Right ventricle myocardium inferior (tissue), 1 donor: ENCODE results near the gene TRABD2B. TPM values are rescaled to one million over a fixed set of nuclear protein-coding genes. Genes with fewer than 3 reads are reported as not detected.

Source experiments
- ATAC-seq: fragments of 200-7000 bp; cut with Tn5 transposase; one replicate; pipeline ENCODE4 v1.9.1; 2020; ENCODE audit warnings: mild to moderate bottlenecking, moderate library complexity
- DNase-seq: peaks from one replicate; pipeline ENCODE4 v3.0.0; 2021; ENCODE audit errors: missing footprints
- intact Hi-C: fragments of 100-400 bp; cut with DNase I; formaldehyde crosslinking; loops from one replicate; pipeline ENCODE4 v1.11.0; 2022
- total RNA-seq: library from RNA; stranded (reverse); fragmentation: NEBNext Ultra II Directional; extraction: Animal tissue kit (Norgen Biotek cat#: 25700); gene quantifications from one replicate; pipeline ENCODE4 v1.2.1, GENCODE V29; 2021
- donor health status: DM: no; HTN: yes; CAD: no; lungs with severe emphysema.

The TRABD2B gene
- total RNA-seq, 1 donor from 2014 or later: 0.57 TPM

- DNase-seq (peak; percentile 63), ATAC-seq (peak; percentile 67)
- intact Hi-C loops: loop anchor here (5.0 kb wide), 1 partner anchor 45 kb away; no protein-coding TSS in a partner anchor
These were observed 214.6 kb downstream of the TRABD2B start for GRCh38 chr1:47782414-47783166.

GRCh38 chr1:47781171-47781959 lies 215.8 kb downstream of the TRABD2B start:
- ATAC-seq: peak; percentile 71
- peak; percentile 82 for DNase-seq
- intact Hi-C loops: loop anchor here (5.0 kb wide), 1 partner anchor 44 kb away; no protein-coding TSS in a partner anchor

GRCh38 chr1:47780469-47780995 lies 216.7 kb downstream of the TRABD2B start:
- DNase-seq: peak; percentile 28
- intact Hi-C loops: loop anchor here (5.0 kb wide), 1 partner anchor 43 kb away; no protein-coding TSS in a partner anchor
- no peak for ATAC-seq

- DNase-seq (peak; percentile 37), ATAC-seq (no peak)
- intact Hi-C loops: loop anchor here (5.0 kb wide), 1 partner anchor 42 kb away; no protein-coding TSS in a partner anchor
These were observed 217.6 kb downstream of the TRABD2B start for GRCh38 chr1:47779613-47780012.

- DNase-seq (peak; percentile 56), ATAC-seq (no peak)
These were observed 218.9 kb downstream of the TRABD2B start for GRCh38 chr1:47778280-47778679.

GRCh38 chr1:47777322-47777721 lies 219.9 kb downstream of the TRABD2B start:
- intact Hi-C loops: no loop called here
- no peak for ATAC-seq
- peak; percentile 9 for DNase-seq

More at GRCh38 chr1:47778280-47778679, 218.9 kb downstream of the TRABD2B start:
- intact Hi-C loops: no loop called here

- DNase-seq (no peak), ATAC-seq (no peak)
- intact Hi-C loops: no loop called here
These were observed 220.5 kb downstream of the TRABD2B start for GRCh38 chr1:47776667-47777131.

GRCh38 chr1:47774986-47775834 lies 222.0 kb downstream of the TRABD2B start:
- peak; percentile 60 for DNase-seq
- intact Hi-C loops: no loop called here
- ATAC-seq: no peak

- intact Hi-C loops: no loop called here
- DNase-seq (no peak), ATAC-seq (peak; percentile 32)
These were observed 224.1 kb downstream of the TRABD2B start for GRCh38 chr1:47772960-47773682.

GRCh38 chr1:47772281-47772680 lies 224.9 kb downstream of the TRABD2B start:
- ATAC-seq: no peak
- DNase-seq: no peak
- intact Hi-C loops: no loop called here

- DNase-seq: no peak
- intact Hi-C loops: no loop called here
- no peak for ATAC-seq
These were observed 225.4 kb downstream of the TRABD2B start for GRCh38 chr1:47771751-47772150.

- ATAC-seq (no peak), DNase-seq (no peak)
- intact Hi-C loops: no loop called here
These were observed 227.2 kb downstream of the TRABD2B start for GRCh38 chr1:47769983-47770382.

GRCh38 chr1:47769295-47769694 lies 227.9 kb downstream of the TRABD2B start:
- no peak for ATAC-seq
- no peak for DNase-seq
- intact Hi-C loops: no loop called here

GRCh38 chr1:47767741-47768100 lies 229.5 kb downstream of the TRABD2B start:
- intact Hi-C loops: no loop called here
- peak; percentile 72 for DNase-seq

GRCh38 chr1:47766832-47767740 lies 230.1 kb downstream of the TRABD2B start:
- intact Hi-C loops: no loop called here
- ATAC-seq (no peak), DNase-seq (no peak)

More at GRCh38 chr1:47767741-47768100, 229.5 kb downstream of the TRABD2B start:
- peak; percentile 88 for ATAC-seq

GRCh38 chr1:47765742-47766485 lies 231.3 kb downstream of the TRABD2B start:
- DNase-seq (no peak), ATAC-seq (no peak)
- intact Hi-C loops: loop anchor here (1.0 kb wide), 1 partner anchor 220 kb away; no protein-coding TSS in a partner anchor
